Prostate gland (tissue), 2 donors: ENCODE data around the gene PRICKLE2.

Experiments used
- POLR2A ChIP-seq: fragments of 450-650 bp; IDR thresholded peaks from one replicate; pipeline ENCODE4 v1.6.1; 2016; ENCODE audit warnings: antibody characterized with exemption, mild to moderate bottlenecking
- POLR2AphosphoS5 ChIP-seq: sonication (generic); formaldehyde crosslinking; IDR thresholded peaks from one replicate; pipeline ENCODE4 v1.6.1; 2017; ENCODE audit warnings: antibody characterized with exemption
- TF ChIP-seq, protein P1 (sequence below), 4 experiments: fragments of 200-600 bp in 2 of 4; fragments of 450-650 bp in 2 of 4; sonication (generic) in 2 of 4; IDR thresholded peaks; 1 replicate in 3 of 4; 2 replicates in 1 of 4; pipeline ENCODE4 v1.5.1; 2016 to 2019; ENCODE audit warnings: antibody characterized with exemption in 4 of 4, mild to moderate bottlenecking in 2 of 4, moderate library complexity in 2 of 4

DNA sequence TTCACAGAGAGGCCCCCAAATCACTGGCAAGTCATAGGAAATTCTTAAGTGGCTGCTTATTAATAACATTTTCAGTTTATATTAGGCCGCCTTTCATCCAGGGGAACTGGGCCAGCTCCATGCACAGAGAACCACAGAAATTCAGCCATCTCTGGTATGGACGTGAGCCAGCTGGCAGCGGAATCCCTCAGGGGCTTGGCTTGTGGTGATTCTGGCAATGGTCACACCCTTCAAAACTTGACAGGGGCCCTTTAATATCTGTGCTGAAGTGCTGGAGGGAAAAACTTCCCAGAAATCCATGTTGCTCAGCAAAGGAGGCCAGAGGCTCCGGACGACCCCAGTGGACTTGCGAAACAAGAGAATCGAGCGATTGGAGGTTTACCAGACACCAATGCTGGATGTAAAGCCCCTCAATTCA is 11.3 kb downstream of the PRICKLE2 start:
- TF ChIP-seq, protein P1, sequence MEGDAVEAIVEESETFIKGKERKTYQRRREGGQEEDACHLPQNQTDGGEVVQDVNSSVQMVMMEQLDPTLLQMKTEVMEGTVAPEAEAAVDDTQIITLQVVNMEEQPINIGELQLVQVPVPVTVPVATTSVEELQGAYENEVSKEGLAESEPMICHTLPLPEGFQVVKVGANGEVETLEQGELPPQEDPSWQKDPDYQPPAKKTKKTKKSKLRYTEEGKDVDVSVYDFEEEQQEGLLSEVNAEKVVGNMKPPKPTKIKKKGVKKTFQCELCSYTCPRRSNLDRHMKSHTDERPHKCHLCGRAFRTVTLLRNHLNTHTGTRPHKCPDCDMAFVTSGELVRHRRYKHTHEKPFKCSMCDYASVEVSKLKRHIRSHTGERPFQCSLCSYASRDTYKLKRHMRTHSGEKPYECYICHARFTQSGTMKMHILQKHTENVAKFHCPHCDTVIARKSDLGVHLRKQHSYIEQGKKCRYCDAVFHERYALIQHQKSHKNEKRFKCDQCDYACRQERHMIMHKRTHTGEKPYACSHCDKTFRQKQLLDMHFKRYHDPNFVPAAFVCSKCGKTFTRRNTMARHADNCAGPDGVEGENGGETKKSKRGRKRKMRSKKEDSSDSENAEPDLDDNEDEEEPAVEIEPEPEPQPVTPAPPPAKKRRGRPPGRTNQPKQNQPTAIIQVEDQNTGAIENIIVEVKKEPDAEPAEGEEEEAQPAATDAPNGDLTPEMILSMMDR (IDR thresholded peaks at IDR 0.05): no peak
- TF ChIP-seq POLR2A (no peak), POLR2AphosphoS5 (no peak)
